Suprapubic skin (tissue), 4 donors: ENCODE data around the gene CALN1.

Experiments used
- CTCF ChIP-seq, 2 donors: fragments of 200-600 bp in 1 of 2; fragments of 450-650 bp in 1 of 2; sonication (generic) in 1 of 2; IDR thresholded peaks; one replicate each; pipeline ENCODE4 v1.5.1; 2016 to 2019; ENCODE audit warnings: antibody characterized with exemption in 2 of 2, mild to moderate bottlenecking in 1 of 2, moderate library complexity in 1 of 2
- EP300 ChIP-seq: sonication (generic); formaldehyde crosslinking; IDR thresholded peaks from one replicate; pipeline ENCODE4 v1.6.1; 2017; ENCODE audit warnings: antibody characterized with exemption
- POLR2A ChIP-seq, 2 donors: fragments of 450-650 bp; IDR thresholded peaks; one replicate each; pipeline ENCODE4 v1.6.1; 2017; ENCODE audit warnings: antibody characterized with exemption in 2 of 2, mild to moderate bottlenecking in 2 of 2, moderate library complexity in 2 of 2
- POLR2AphosphoS5 ChIP-seq, 3 donors: sonication (generic); formaldehyde crosslinking; IDR thresholded peaks; one replicate each; pipeline ENCODE4 v1.6.1; 2017; ENCODE audit warnings: antibody characterized with exemption in 3 of 3

GRCh38 chr7:72190919-72191318 lies 221.2 kb downstream of the CALN1 start:
- no peak for TF ChIP-seq CTCF (IDR thresholded peaks at IDR 0.05)
- TF ChIP-seq POLR2AphosphoS5 (IDR thresholded peaks at IDR 0.05) = no peak
- TF ChIP-seq POLR2A (IDR thresholded peaks at IDR 0.05) = no peak
- no peak for TF ChIP-seq EP300
